GM19239 (cell line): ENCODE data around the gene C19orf53.

ENCODE experiments used
- DNase-seq: peaks from one replicate; pipeline ENCODE4 v3.0.0; 2011; ENCODE audit warnings: low spot score; ENCODE audit not compliant: insufficient read length
- FAIRE-seq: peaks from 2 replicates; lab custom pipeline; 2011; peaks lifted over from hg19 to GRCh38; lab: Jason Lieb, UNC

The C19orf53 gene

DNA sequence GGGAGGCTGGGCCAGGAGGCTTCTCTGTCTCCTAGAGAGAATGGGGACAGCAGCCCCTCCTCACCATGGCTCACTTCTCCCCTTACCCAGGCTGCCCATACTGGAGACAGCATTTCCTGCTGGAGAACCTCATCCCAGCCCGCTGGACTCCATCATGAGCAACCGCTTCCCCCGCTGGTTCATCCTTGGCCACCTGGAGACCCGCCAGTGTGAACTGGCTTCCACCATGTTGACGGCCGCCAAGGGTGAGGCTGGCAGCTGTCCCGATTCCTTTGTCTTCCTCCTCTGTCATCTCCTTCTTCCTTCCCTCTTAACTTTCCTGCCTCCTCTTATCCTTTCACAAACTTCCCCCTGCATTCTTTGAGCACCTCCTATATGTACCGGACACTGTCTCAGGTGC is 49.0 kb downstream of the C19orf53 start:
- DNase-seq, result no peak
- FAIRE-seq, result no peak

DNA sequence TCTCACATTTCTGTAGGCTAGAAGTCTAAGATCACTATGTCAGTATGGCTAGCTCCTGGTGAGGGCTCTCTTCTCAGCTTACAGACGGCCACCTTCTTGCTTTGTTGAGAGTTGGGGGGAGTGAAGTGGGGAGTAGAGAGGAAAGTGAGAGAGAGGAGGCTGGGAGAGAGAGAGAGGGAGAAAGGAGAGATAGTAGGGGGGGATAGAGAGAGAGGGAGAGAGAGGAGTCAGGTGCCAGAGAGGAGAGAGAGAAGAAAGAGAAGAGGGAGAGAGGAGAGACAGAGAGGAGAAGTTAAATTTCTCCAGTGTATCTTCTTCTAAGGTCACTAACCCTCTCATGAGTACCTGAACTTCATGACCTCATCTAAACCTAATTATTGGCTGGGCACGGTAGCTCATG is 49.6 kb downstream of the C19orf53 start:
- no peak for DNase-seq
- FAIRE-seq, result no peak

DNA sequence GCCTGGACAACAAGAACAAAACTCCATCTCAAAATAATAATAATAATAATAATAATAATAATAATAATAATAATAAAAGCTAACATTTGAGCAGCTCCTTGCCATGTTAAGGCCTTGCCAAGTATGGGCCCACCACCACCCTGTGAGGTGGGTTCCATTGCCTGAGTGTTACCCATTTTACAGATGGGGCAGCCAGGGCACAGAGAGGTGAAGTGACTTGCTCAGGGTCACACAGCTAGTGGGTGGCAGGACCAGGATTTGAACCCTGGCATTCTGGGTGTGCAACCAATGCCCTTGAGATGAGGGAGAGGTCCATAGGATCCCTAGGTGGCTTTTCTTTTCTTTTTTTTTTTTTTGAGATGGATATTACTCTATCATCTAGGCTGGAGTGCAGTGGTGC is 50.4 kb downstream of the C19orf53 start:
- FAIRE-seq (no peak), DNase-seq (no peak)

DNA sequence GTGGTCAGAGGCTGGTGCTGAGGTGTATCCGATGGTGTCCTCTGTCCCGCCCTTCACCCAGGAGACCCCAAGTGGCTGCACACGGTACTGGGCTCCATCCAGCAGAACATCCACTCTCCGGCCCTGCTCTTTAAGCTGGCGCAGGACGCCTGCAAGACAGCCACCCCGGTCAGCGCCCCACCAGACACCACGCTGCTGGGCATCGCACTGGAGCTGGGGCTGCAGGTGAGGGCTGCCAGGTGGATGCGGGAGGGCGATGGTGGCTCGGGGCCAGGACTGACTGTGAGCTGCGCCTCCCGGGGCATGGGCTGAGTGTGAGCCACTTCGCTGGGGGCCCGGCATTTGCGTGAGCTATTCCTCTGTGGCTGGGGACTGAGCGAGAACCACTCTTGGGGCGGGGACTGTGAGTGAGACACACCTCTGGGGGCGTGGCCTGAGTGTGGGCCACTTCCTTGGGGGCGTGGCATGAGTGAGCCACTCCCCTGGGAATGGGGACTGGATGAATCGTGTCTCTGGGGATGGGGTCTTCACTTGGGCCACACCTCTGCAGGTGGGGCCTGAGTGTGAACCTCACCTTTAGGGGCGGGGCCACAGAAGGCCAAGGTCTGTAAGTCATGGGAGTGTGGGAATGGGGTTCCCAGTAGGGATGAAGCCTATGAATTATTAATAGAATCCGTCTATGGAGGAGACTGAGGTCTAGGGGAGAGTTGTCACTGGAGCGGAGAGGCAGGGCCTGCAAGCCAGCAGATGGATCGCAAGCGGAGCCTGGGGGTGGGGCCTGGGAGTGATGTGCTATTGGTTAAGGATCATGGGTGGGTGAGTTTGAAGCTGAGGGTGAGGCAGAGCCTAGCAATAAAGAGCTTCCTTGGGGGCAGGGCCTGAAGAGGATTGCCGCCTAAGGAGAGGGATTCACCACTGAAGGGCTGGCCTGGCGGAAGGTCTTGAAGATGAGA is 51.5 kb downstream of the C19orf53 start:
- DNase-seq (no peak), FAIRE-seq (no peak)

DNA sequence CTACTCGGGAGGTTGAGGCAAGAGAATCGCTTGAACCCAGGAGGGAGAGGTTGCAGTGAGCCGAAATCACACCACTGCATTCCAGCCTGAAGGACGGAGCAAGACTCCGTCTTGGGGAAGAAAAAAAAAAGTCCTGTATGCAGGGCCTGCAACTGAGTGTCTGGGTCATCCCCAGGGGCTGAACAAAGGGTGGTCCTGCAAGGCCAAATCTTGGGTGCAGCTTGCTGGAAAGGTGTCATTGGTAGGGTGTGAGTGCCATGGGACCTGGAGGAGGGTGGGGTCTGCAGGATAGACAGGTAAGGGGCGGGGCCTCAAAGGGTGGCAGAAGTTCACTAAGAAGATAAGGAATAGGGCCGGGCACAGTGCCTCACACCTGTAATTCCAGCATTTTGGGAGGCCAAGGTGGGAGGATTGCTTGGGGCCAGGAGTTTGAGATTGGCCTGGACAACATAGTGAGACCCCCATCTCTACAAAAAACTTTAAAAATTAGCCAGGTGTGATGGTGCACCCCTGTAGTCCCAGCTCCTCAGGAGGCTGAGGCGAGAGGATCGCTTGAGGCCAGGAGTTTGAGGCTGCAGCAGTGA is 52.5 kb downstream of the C19orf53 start:
- no peak for FAIRE-seq

DNA sequence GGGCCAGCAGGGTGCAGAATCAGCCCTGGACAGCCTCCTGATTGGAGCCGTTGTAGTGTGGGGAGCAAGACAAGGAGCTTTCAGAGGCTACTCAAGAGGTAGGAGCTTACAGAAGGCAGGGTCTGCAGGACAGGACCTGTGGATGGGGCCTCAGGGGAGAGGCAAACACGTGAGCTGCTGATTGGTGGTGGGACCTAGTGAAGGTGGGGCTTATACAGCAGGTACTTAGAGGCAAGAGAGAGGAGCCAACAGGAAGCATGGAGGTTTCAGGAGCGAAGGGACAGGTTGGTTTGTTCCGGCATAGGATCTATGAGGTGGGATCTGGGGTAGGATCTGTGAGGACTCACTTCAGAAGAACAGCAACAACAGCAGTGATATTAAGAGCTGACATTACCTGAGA is 53.4 kb downstream of the C19orf53 start:
- no peak for DNase-seq
- FAIRE-seq, result no peak

More for the DNA sequence above, 52.5 kb downstream of the C19orf53 start:
- no peak for DNase-seq
